Peyer's patch (tissue), 4 donors: Measurements from ENCODE around the gene NACA2. TPM values are rescaled to one million over a fixed set of nuclear protein-coding genes. Genes with fewer than 3 reads are reported as not detected.

Experiments
- DNase-seq, 3 donors: peaks; one replicate each; pipeline ENCODE4 v3.0.0-alpha.2; 2017 to 2019
- H3K27ac ChIP-seq, 4 donors: fragments of 200-600 bp; sonication (generic); one replicate each; pipeline ENCODE4 v1.5.1; 2016 to 2019
- H3K27me3 ChIP-seq, 2 donors: fragments of 200-600 bp; sonication (generic); one replicate each; pipeline ENCODE4 v1.5.1; 2019
- H3K36me3 ChIP-seq, 3 donors: fragments of 200-600 bp; sonication (generic); one replicate each; pipeline ENCODE4 v1.5.1; 2016 to 2019
- H3K4me1 ChIP-seq, 4 donors: fragments of 200-600 bp; sonication (generic); one replicate each; pipeline ENCODE4 v1.5.1; 2016 to 2019
- H3K4me3 ChIP-seq, 4 donors: fragments of 200-600 bp; sonication (generic); 1 replicate in 3 of 4; 2 replicates in 1 of 4; pipeline ENCODE4 v1.5.1; 2016 to 2019; ENCODE audit warnings: mild to moderate bottlenecking in 1 of 4
- H3K9me3 ChIP-seq, 4 donors: fragments of 200-600 bp; sonication (generic); one replicate each; pipeline ENCODE4 v1.5.1; 2016 to 2019; ENCODE audit warnings: mild to moderate bottlenecking in 1 of 4
- CTCF ChIP-seq, 6 experiments: fragments of 450-650 bp in 4 of 6; fragments of 200-600 bp in 2 of 6; sonication (generic) in 1 of 6; IDR thresholded peaks; one replicate each; pipeline ENCODE4 v1.5.1; 2017 to 2019; ENCODE audit warnings: antibody characterized with exemption in 6 of 6, mild to moderate bottlenecking in 3 of 6, moderate library complexity in 1 of 6
- POLR2A ChIP-seq, 2 donors: fragments of 450-650 bp; IDR thresholded peaks; one replicate each; pipeline ENCODE4 v1.5.1; 2017; ENCODE audit warnings: antibody characterized with exemption in 2 of 2, mild to moderate bottlenecking in 2 of 2, moderate library complexity in 2 of 2
- total RNA-seq, 4 donors: library from RNA; depleted of rRNA; stranded (reverse); fragments of >200 nt; gene quantifications; one replicate each; pipeline ENCODE4 v1.1.0, GENCODE V29; 2016

NACA2 gene
- total RNA-seq, 4 donors from 2014 or later = not detected

GRCh38 chr17:61562287-61562686 is 28.7 kb downstream of the NACA2 start:
- H3K27me3 ChIP-seq = no peaks in the 10 kb centered on the region
- no peak overlapping the region for H3K27ac ChIP-seq
- H3K4me3 ChIP-seq = no peak overlapping the region
- no peak for DNase-seq
- no peaks in the 10 kb centered on the region for H3K36me3 ChIP-seq
- TF ChIP-seq POLR2A (IDR thresholded peaks at IDR 0.05) (no peak), CTCF (IDR thresholded peaks at IDR 0.05) (no peak)
- H3K9me3 ChIP-seq = no peaks in the 10 kb centered on the region
- no peaks in the 10 kb centered on the region for H3K4me1 ChIP-seq

- Histone ChIP-seq H3K4me1 (no peaks in the 10 kb centered on the region), H3K9me3 (no peaks in the 10 kb centered on the region), H3K4me3 (no peak overlapping the region), H3K36me3 (no peaks in the 10 kb centered on the region), H3K27ac (no peak overlapping the region), H3K27me3 (no peaks in the 10 kb centered on the region)
- DNase-seq = no peak
- TF ChIP-seq CTCF (IDR thresholded peaks at IDR 0.05) (no peak), POLR2A (IDR thresholded peaks at IDR 0.05) (no peak)
Measured at GRCh38 chr17:61561354-61561753, 29.7 kb downstream of the NACA2 start.

DNA sequence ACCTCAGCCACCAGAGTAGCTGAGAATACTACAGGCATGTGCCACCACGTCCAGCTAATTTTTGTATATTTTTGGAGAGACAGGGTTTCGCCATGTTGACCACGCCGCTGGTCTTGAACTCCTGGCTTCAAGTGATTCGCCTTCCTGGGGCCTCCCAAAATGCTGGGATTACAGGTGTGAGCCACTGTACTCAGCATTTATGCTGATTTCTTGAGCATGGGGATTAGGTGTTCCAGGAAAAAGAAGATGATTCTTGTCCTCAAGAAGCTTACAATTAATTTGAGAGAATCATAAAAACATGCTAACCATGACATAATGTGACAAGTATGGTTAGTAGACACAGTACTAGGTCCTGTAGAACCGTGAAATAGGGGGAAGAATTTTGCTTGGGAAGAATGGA is 30.9 kb downstream of the NACA2 start:
- H3K4me1 ChIP-seq = no peaks in the 10 kb centered on the region
- H3K36me3 ChIP-seq = no peaks in the 10 kb centered on the region
- H3K27ac ChIP-seq = no peak overlapping the region
- H3K27me3 ChIP-seq = no peaks in the 10 kb centered on the region
- no peaks in the 10 kb centered on the region for H3K9me3 ChIP-seq
- DNase-seq = no peak
- H3K4me3 ChIP-seq = no peak overlapping the region
- no peak for TF ChIP-seq CTCF (IDR thresholded peaks at IDR 0.05)
- no peak for TF ChIP-seq POLR2A (IDR thresholded peaks at IDR 0.05)

DNA sequence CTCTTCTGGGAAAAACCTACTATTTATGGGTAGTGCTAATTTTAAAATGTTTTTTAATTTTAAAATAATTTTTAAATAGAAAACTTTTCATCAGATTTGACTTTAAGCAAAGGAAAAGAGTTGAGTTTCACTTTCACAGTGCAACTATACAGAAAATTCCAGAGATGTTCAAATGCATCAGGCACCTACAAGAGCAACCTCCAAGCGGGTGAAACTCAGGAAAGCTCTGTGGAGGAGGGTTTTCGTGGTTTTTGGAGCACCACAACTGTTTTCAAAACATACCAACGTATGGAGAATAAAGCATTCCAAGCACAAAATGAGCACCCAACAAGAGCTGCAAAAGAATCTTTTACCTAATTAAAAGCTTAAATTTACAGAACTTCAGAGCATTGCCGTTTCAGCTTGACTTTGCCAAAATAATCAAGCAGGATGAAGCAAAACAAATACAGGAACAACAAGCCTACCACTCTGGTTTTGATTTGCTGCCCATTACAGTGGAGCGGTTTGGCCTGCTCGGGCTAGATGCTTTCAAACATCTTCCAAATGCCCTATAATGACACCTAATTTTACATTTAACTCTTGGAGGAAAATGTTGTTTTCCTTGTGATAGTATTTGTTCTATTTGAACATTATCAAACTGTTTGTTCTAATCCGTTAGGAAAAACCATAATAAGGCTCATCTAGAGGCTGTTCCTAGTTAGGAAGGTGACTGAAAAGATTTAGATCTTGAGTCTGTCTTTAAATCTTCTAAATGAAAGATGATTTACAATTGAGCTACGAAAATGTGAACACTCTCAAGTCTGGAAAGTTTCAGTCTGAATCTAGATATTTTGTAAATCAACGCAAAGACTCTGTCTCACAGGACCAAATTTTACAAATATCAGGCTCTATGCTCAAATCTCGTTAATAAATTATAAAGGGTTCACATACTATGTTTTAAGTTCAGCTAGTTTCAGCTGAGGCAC is 34.5 kb downstream of the NACA2 start:
- Histone ChIP-seq H3K9me3 (no peaks in the 10 kb centered on the region), H3K4me1 (no peaks in the 10 kb centered on the region), H3K27me3 (no peaks in the 10 kb centered on the region), H3K4me3 (no peak overlapping the region), H3K27ac (no peak overlapping the region), H3K36me3 (no peaks in the 10 kb centered on the region)
- no peak for DNase-seq
- TF ChIP-seq CTCF (IDR thresholded peaks at IDR 0.05) = no peak
- TF ChIP-seq POLR2A (IDR thresholded peaks at IDR 0.05) = no peak

DNA sequence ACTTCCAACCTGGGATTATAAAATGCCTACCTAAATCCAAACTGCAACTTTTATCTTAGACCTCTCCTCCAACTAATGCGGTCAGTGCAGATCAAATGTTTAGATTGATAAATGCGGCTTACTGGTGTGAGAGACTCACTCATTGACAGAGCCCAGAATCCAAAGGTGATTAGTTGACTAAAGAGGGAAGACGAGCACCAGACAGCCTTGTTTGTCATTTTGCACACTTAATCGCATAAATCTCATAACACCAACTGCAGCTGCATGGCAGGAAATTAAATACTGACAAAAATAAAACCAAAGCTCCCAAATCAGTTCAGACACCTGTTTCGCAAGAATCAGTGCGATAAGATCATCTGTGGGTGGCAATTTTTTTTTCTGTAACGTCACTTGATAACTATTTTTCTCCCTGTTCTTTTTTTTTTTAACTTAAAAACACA is 35.9 kb downstream of the NACA2 start:
- no peaks in the 10 kb centered on the region for H3K4me1 ChIP-seq
- no peaks in the 10 kb centered on the region for H3K27me3 ChIP-seq
- H3K4me3 ChIP-seq = no peak overlapping the region
- no peak overlapping the region for H3K27ac ChIP-seq
- no peaks in the 10 kb centered on the region for H3K36me3 ChIP-seq
- DNase-seq = no peak
- TF ChIP-seq POLR2A (IDR thresholded peaks at IDR 0.05) = no peak
- no peak for TF ChIP-seq CTCF (IDR thresholded peaks at IDR 0.05)
- H3K9me3 ChIP-seq = no peaks in the 10 kb centered on the region
